HG03378 (cell line): ENCODE results near the gene TDRD7.

Experiments
- ATAC-seq: cut with Tn5 transposase; IDR thresholded peaks from one replicate; pipeline ENCODE4 v1.9.1; 2021; ENCODE audit warnings: mild to moderate bottlenecking, moderate library complexity; ENCODE audit not compliant: unreplicated experiment

The TDRD7 gene

GRCh38 chr9:97411789-97412625 lies at the start of gene TDRD7:
TSS of gene TDRD7 (plus strand) at chr9:97412096. CDS start at chr9:97428466, 16,370 bp downstream.
- ATAC-seq = no peak

- ATAC-seq = no peak
Measured at GRCh38 chr9:97362777-97363545, 48.9 kb upstream of the TDRD7 start.

GRCh38 chr9:97363661-97364299 lies 48.1 kb upstream of the TDRD7 start:
- ATAC-seq = no peak

- no peak for ATAC-seq
Measured at GRCh38 chr9:97364769-97365490, 47.0 kb upstream of the TDRD7 start.

- no peak for ATAC-seq
Measured at GRCh38 chr9:97365634-97366033, 46.3 kb upstream of the TDRD7 start.

GRCh38 chr9:97366476-97366875 lies 45.4 kb upstream of the TDRD7 start:
- ATAC-seq = no peak

- ATAC-seq = no peak
Measured at GRCh38 chr9:97366889-97367288, 45.0 kb upstream of the TDRD7 start.

- no peak for ATAC-seq
Measured at GRCh38 chr9:97367729-97368128, 44.2 kb upstream of the TDRD7 start.

GRCh38 chr9:97368964-97369363 lies 42.9 kb upstream of the TDRD7 start:
- ATAC-seq = no peak

GRCh38 chr9:97372580-97372979 lies 39.3 kb upstream of the TDRD7 start:
- no peak for ATAC-seq

- no peak for ATAC-seq
Measured at GRCh38 chr9:97373331-97373730, 38.6 kb upstream of the TDRD7 start.

- no peak for ATAC-seq
Measured at GRCh38 chr9:97374811-97375210, 37.1 kb upstream of the TDRD7 start.

GRCh38 chr9:97376902-97377301 lies 35.0 kb upstream of the TDRD7 start:
- ATAC-seq = no peak

- no peak for ATAC-seq
Measured at GRCh38 chr9:97382099-97382718, 29.7 kb upstream of the TDRD7 start.

GRCh38 chr9:97384406-97385262 lies 27.3 kb upstream of the TDRD7 start:
- ATAC-seq = no peak

GRCh38 chr9:97385626-97386264 lies 26.2 kb upstream of the TDRD7 start:
- no peak for ATAC-seq

- ATAC-seq = no peak
Measured at GRCh38 chr9:97386265-97386633, 25.6 kb upstream of the TDRD7 start.

- no peak for ATAC-seq
Measured at GRCh38 chr9:97386733-97387503, 25.0 kb upstream of the TDRD7 start.
